ENCODE measurements around the gene MRGPRD.

GRCh38 chr11:69003866-69004367 is 23.1 kb upstream of the MRGPRD start:
- TF ChIP-seq, protein P1, sequence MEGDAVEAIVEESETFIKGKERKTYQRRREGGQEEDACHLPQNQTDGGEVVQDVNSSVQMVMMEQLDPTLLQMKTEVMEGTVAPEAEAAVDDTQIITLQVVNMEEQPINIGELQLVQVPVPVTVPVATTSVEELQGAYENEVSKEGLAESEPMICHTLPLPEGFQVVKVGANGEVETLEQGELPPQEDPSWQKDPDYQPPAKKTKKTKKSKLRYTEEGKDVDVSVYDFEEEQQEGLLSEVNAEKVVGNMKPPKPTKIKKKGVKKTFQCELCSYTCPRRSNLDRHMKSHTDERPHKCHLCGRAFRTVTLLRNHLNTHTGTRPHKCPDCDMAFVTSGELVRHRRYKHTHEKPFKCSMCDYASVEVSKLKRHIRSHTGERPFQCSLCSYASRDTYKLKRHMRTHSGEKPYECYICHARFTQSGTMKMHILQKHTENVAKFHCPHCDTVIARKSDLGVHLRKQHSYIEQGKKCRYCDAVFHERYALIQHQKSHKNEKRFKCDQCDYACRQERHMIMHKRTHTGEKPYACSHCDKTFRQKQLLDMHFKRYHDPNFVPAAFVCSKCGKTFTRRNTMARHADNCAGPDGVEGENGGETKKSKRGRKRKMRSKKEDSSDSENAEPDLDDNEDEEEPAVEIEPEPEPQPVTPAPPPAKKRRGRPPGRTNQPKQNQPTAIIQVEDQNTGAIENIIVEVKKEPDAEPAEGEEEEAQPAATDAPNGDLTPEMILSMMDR (IDR thresholded peaks at IDR 0.05) = no peak
- no peak for TF ChIP-seq POLR2A (IDR thresholded peaks at IDR 0.05)
